Gastroesophageal sphincter (tissue), 3 donors: Measurements from ENCODE around the gene SELENOK.

ENCODE experiments used
- CTCF ChIP-seq, 4 experiments: fragments of 200-600 bp in 2 of 4; fragments of 450-650 bp in 2 of 4; sonication (generic) in 1 of 4; IDR thresholded peaks; one replicate each; pipeline ENCODE4 v1.5.1; 2017 to 2019; ENCODE audit warnings: antibody characterized with exemption in 4 of 4, mild to moderate bottlenecking in 2 of 4, moderate library complexity in 2 of 4
- POLR2AphosphoS5 ChIP-seq: sonication (generic); formaldehyde crosslinking; IDR thresholded peaks from one replicate; pipeline ENCODE4 v1.6.1; 2017; ENCODE audit warnings: antibody characterized with exemption

DNA sequence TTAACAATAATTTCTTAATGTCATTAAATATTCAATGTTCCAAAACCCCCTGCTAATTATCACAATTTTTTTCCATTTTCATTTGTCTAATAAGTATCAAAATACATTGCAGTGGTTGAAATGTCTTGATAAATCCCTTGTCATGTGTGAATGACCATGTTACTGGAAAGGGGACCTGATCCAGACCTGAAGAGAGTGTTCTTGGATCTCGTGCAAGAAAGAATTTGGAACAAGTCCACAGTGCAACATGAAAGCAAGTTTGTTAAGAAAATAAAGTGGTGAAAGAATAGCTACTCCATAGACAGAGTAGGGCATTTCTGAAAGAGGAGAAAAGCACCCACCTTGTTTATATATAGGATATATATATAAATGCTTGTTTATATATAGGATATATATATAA is 10.4 kb upstream of the SELENOK start:
- TF ChIP-seq CTCF (IDR thresholded peaks at IDR 0.05) (no peak), POLR2AphosphoS5 (no peak)
